Measurements from ENCODE around the gene SIL1.

Gene SIL1

GRCh38 chr5:138981131-138981530 is 217.0 kb downstream of the SIL1 start:
- no peak for DNase-seq (ENCODE audit: low read depth in 2 of 2)

- no peak for DNase-seq (ENCODE audit: low read depth in 2 of 2)
Observed at GRCh38 chr5:138980441-138980840, 217.7 kb downstream of the SIL1 start.

- DNase-seq (ENCODE audit: low read depth in 2 of 2), result no peak
Observed at GRCh38 chr5:138979684-138980280, 218.4 kb downstream of the SIL1 start.

- DNase-seq (ENCODE audit: low read depth in 2 of 2), result no peak
Observed at GRCh38 chr5:138978581-138978980, 219.6 kb downstream of the SIL1 start.

GRCh38 chr5:138978080-138978479 is 220.1 kb downstream of the SIL1 start:
- DNase-seq (ENCODE audit: low read depth in 2 of 2), result no peak

- DNase-seq (ENCODE audit: low read depth in 2 of 2), result no peak
Observed at GRCh38 chr5:138975098-138975847, 222.9 kb downstream of the SIL1 start.

- no peak for DNase-seq (ENCODE audit: low read depth in 2 of 2)
Observed at GRCh38 chr5:138974227-138975063, 223.7 kb downstream of the SIL1 start.

- DNase-seq (ENCODE audit: low read depth in 2 of 2), result no peak
Observed at GRCh38 chr5:138972836-138973235, 225.3 kb downstream of the SIL1 start.

GRCh38 chr5:138972230-138972629 is 225.9 kb downstream of the SIL1 start:
- no peak for DNase-seq (ENCODE audit: low read depth in 2 of 2)

GRCh38 chr5:138969323-138970002 is 228.7 kb downstream of the SIL1 start:
- DNase-seq (ENCODE audit: low read depth in 2 of 2), result no peak

- DNase-seq (ENCODE audit: low read depth in 2 of 2), result no peak
Observed at GRCh38 chr5:138968601-138969000, 229.6 kb downstream of the SIL1 start.

- DNase-seq (ENCODE audit: low read depth in 2 of 2), result no peak
Observed at GRCh38 chr5:138967791-138968448, 230.2 kb downstream of the SIL1 start.

GRCh38 chr5:138966236-138966985 is 231.8 kb downstream of the SIL1 start:
- DNase-seq (ENCODE audit: low read depth in 2 of 2), result no peak

GRCh38 chr5:138965626-138966025 is 232.5 kb downstream of the SIL1 start:
- DNase-seq (ENCODE audit: low read depth in 2 of 2), result no peak

GRCh38 chr5:138964647-138965201 is 233.4 kb downstream of the SIL1 start:
- DNase-seq (ENCODE audit: low read depth in 2 of 2), result no peak

- no peak for DNase-seq (ENCODE audit: low read depth in 2 of 2)
Observed at GRCh38 chr5:138963763-138964371, 234.3 kb downstream of the SIL1 start.

- DNase-seq (ENCODE audit: low read depth in 2 of 2), result no peak
Observed at GRCh38 chr5:138962614-138963370, 235.4 kb downstream of the SIL1 start.

GRCh38 chr5:138961729-138962128 is 236.4 kb downstream of the SIL1 start:
- DNase-seq (ENCODE audit: low read depth in 2 of 2), result no peak

- no peak for DNase-seq (ENCODE audit: low read depth in 2 of 2)
Observed at GRCh38 chr5:138961221-138961620, 236.9 kb downstream of the SIL1 start.
